ENCODE results near the gene ADCK2.

DNA sequence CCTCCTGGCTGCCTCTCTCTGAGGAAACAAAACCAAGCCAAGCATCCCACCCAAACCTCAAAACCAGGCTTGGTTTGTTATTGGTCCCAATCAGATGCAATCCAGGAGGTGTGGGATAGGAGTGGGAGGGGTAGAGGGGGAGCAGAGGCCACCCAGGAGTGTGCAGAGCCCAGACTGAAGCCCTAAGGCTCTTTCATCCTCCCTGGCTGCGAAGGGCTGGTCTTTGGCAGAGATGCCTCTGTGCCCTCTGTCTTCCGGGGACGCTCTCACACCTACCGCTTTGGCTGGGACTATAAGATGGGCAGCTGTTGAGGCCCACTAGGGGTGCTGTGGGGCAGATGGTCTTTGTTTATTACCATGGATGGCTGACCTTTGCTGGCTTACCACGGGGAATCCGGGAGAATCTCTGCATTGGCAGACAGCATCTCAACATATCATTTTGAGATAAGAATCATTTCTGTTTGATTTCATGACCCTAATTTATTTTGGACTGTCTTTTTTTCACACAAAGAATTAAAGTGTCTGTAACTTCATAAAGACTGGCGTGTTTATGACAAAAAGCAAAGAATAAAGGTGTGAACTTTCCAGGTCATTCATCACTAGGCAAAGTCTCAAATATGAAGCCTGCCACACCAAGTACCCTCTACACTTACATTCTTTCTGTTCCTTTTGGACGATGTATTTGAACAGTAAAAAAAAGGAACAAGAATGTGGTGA is 25.7 kb upstream of the ADCK2 start:
- no peak for TF ChIP-seq EZH2 (IDR thresholded peaks at IDR 0.05; ENCODE audit: low read length)
- TF ChIP-seq, protein P1, sequence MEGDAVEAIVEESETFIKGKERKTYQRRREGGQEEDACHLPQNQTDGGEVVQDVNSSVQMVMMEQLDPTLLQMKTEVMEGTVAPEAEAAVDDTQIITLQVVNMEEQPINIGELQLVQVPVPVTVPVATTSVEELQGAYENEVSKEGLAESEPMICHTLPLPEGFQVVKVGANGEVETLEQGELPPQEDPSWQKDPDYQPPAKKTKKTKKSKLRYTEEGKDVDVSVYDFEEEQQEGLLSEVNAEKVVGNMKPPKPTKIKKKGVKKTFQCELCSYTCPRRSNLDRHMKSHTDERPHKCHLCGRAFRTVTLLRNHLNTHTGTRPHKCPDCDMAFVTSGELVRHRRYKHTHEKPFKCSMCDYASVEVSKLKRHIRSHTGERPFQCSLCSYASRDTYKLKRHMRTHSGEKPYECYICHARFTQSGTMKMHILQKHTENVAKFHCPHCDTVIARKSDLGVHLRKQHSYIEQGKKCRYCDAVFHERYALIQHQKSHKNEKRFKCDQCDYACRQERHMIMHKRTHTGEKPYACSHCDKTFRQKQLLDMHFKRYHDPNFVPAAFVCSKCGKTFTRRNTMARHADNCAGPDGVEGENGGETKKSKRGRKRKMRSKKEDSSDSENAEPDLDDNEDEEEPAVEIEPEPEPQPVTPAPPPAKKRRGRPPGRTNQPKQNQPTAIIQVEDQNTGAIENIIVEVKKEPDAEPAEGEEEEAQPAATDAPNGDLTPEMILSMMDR (optimal IDR thresholded peaks at IDR 0.05 in 1 of 3, IDR thresholded peaks at IDR 0.05 in 1 of 3, conservative IDR thresholded peaks at IDR 0.05 in 1 of 3; ENCODE audit: extremely low read depth in 1 of 3, insufficient read depth in 2 of 3, low read length in 3 of 3), result peak; percentile 59 to 70 (median 66)

Measured in keratinocyte (primary cell).